ENCODE measurements around the gene PAPLN.
A peak's percentile ranks its signal among the peaks of the same experiment; 100 is the strongest.

Gene PAPLN

GRCh38 chr14:73233564-73233963, 3.7 kb upstream of the PAPLN start:
- no peak for DNase-seq

DNA sequence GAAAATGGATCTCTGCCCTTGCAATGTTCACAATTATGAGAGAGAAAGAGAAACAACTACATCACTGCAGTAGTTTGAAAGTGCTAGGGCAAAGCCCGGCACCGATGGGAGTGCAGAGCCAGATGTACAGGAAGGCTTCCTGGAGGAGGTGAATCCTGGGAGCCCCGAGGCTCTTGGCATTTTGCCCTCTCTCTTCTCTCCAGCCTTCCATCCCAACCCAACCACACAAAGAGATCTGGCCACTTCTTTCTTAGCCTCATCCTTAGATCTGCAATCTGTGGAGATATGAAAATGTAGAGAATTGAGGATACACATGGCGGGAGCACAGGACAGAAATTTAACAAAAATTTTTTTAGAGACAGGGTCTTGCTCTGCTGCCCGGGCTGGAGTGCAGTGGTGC, 3.3 kb upstream of the PAPLN start:
- no peak for DNase-seq

DNA sequence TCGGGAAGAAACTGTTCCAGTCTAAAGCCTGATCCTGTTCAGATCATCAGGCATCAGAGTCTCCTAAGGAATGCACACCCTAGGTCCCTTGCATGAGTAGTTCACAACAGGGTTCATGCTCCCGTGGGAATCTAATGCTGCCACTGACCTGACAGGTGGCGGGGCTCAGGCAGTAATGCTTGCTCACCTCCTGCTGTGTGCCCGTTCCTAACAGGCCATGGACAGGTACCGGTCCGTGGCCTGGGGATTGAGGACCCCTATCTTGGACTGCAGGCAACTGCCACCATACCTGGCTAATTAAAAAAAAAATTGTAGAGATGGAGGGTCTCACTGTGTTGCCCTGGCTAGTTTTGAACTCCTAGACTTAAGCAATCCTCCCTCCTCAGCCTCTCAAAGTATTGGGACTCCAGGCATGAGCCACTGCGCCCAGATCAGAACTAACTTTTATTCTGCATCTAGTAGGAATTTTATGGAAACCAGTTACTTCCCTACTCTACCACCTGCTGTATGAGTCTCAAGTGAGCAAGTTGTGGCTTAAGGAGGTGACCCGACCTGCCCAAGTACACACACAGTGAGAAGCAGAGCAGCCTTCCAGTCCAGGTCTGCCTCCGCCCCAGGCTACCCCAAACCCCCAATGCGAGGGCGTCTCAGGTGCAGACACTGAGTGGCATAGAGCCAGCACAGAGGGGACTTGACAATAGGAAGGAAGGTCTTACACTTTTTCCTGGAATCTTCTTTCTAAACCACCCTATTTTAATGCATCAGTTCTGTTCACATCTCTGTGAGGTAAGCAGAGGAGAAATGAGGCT, 2.5 kb upstream of the PAPLN start:
- DNase-seq: no peak

DNA sequence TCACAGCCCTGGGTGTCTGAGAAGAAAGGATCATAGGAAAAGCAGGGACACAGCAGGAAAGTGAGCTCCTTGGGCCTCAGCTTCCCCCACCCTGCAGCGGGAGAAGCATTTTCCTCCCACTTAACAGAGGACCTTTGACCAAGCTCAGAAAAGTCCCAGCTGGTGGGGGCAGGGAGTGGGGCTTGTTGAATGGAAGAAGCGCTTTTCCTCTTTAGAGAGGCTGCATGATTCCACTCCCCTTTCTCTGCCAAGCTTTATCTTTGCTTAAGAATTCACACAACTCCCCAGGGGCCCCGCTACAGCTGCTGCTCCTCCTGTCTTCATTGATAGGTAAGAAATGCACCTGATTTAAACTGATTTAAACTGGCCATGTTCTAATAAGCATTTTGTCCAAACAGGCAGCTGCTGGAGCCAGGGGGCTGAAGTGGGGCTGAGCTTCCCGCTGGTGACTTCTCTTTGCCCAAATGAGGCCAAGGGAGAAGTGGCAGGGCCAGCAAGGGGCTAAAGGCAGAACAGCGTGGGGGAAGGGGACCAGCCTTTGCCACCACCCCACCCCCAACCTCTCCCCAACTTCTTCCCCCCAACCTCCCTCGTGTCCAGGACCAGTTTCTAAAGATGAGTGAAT, 1.7 kb upstream of the PAPLN start:
- DNase-seq: no peak

DNA sequence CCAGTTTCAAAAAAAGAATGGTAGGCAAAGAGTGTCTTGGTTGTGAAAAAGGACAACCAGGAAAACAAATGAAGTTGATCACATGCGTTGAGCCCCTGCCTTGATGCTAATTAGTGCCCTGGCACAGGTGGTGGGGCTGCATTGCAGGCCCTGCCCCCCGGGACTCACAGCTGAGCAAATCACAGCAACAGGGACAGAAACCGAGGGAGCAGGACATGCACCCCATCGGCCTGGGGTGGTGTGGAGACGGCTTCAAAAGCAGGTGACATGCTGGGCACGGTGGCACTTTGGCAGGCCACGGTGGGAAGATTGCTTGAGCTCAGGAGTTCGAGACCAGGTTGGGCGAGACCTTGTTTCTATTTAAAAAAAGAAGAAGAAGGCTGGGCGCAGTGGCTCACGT, 1.1 kb upstream of the PAPLN start:
- DNase-seq: no peak

GRCh38 chr14:73236752-73237218, 521 bp upstream of the PAPLN start:
- DNase-seq: no peak

DNA sequence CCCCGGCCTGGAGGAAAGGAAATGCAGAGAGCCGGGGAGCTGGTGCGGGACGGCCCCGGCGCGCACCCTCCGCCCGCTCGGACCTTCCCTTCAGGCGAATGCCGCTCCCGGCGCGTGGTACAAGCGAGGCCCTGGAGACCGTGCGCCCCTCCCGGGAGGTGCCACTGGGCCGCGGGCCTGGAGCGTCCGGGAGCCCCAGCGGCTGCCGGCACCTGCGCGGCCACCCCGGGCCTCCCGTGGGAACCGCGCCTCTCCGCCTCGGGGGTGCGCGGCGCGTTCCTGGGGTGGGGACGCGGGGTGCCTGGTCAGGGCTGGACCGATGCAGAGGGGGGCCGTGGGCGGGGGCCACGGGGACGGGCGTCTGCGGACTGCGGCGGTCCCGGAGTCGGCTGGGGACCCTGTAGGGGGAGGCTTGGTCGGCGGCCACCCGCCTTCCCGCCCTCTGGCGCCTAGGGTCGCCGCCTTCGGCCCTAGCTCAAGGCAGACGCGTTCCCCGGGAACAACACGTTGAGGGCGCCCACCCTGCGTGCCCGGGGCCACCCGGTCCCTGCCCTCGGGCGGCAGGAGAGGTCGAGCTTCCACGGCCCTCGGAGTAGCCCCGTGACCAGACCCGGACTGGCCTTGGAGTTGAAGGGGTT, 599 bp downstream of the PAPLN start:
- DNase-seq: no peak

DNA sequence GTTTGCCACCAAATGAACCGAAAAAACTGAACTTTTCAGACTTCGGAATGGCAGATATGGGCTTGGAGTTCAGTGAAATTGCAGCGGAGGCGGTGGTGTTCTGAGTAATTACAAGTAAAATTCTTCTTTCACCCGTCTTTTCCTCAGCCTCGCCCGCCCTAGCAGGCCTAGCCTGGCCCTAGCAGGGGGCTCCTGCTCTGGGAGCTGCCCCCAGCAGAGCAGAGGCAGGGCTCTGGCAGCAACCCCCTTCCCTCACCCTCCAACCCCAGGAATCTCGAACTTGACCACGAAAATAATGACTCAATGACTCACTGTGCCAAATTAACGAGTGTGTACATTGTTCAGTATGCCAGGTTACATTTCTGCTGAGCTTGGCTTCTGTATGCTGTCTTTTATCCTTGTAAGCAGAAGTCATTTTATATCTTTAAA, 1.1 kb downstream of the PAPLN start:
- peak; percentile 87 for DNase-seq

DNA sequence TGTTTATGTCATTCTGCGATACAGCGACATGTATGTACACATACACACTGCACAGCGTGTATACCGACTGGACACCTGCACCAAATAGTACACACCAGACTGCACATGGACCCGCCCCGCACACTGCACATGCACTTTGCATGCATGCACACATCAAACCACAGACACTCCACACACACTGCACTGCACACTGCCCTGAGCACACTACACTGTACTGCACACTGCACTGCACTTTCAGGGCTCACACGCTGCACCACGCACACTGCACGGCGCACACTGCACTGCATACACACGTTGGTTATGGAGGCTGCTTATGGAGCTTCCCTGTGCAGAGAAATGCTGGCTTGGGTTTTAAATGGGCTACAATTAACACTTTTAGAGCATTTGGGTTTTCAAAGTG, 1.6 kb downstream of the PAPLN start:
- DNase-seq: no peak

- DNase-seq: peak; percentile 64
Observed at GRCh38 chr14:73239393-73240241, 2.3 kb downstream of the PAPLN start.

DNA sequence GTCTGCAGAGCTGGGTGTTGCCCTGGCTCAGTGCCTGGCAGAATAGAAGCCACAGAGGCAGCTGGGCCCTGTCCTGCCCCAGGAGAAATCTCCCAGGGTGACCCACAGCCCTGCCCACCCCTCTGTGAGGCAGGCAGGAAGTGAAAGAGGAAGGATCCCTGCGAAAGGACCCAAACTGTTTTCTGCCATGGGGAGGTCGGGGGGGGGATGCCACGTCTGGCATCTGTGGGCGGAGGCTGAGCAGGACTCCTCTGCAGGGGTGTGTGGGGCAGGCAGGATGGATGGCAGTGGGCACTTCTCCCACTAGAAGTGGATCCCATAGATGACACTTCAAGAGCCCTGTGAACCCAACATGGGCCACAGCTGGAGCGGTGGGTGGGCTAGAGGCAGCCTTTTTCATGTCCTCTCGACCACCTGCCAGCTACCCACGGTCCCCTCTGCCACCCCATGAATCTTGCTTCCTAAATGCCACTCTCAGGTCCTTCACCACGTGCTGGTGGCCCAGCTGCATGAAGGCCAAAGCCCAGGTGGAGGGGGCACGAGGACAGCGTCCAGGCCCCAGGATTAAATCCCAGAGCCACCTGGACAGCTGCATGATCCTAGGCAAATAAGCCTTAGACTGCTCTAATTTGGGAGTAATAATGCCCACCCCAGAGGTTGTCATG, 3.6 kb downstream of the PAPLN start:
- DNase-seq: no peak

- no peak for DNase-seq
Observed at GRCh38 chr14:73241481-73242165, 4.3 kb downstream of the PAPLN start.

DNA sequence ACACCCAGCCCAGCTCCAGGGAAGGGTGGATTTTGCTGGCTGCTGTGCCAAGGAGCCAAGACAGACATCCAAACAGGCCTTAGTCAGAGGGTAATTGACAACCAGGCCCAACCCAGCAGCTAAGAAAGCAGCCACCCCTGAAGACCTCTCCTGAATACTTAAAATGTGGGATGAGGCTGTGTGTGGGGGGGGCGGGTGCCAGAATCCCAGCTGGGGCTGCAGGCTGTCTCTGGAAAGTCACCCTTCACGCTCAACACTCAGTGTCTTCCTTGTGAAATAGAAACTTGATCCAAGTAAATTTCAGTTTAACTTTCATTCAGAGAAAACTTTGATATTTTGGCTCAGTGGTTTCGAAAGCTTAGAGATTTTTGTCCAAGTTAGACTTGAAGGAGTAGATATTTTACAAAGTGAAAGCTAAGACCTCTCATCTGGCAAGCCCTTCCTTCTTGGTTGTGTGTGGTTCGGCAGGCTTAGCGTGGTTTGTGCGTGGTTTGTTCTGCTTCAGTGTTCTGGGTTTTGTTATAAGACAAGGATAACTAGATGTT, 5.1 kb downstream of the PAPLN start:
- no peak for DNase-seq

DNA sequence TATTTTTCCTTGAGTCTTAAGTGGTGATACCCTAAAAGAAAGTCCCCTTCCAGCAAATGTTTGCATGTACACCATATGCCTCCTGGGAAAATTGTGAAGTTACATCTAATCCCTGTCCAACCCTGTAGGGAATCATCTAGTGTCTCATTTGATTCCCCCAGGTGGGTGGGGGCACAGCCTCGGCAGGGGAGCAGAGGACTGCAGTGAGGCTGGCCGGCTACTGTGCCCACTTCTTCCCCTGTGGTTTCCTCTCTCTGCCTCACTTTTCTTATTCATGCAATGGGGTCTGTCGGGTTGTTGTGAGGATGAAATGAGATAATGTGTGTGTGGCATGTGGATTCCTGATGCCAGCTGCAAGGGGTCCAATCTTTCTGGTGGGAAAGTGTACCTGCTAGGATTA, 6.0 kb downstream of the PAPLN start:
- DNase-seq: no peak

DNA sequence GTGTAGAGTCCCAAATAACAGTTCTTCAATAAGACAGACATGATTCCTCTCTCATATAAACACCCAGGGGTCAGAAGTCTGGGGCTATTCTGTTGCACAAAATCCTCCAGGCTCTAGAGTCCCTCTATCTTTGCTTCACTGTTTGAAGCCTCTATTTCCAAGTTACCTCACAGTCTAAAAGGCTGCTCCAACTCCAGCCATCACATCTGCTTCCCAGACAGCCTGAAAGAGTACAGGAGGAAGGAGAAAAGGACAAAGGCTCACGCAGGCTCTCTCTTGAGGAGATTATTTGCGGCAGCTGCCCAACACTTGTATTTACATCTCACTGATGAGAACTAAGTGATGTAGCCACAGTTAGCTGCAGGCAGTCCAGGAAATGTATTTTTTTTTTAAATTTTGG, 6.4 kb downstream of the PAPLN start:
- no peak for DNase-seq

DNA sequence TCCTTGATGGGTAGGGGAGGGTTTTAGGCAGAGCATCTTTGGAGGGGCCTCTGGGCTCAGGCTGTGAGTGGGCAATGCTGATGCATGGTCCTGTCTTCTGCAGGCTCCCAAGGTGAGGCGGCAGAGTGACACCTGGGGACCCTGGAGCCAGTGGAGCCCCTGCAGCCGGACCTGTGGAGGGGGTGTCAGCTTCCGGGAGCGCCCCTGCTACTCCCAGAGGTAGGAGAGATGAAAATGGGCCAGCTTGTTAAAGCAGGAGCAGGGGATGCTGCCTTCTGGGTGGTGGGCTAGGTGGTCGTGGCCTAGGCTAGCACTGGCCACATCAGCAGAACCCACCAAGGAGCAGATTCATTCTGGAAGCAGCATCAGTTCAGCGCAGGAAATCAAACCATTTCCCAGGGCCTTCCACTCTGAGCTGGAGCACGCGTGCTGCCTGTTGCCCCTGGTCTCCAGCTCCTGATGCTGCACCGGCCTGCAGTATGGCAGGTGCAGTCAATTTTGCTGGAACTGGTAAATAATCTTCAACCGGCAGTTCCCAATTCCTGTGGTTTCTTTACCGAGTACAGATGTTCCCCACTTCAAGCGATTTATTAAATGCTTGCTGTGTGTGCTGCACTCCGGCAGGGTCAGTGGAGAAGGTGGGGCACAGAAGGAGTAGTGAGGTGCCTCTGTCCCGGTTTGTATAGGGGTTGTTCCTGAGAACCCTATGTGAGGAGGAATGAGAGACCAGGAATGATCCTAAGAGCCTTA, 7.4 kb downstream of the PAPLN start:
- DNase-seq: no peak

GRCh38 chr14:73245480-73246325, 8.4 kb downstream of the PAPLN start:
- peak; percentile 28 for DNase-seq

- DNase-seq: no peak
Observed at GRCh38 chr14:73246387-73247150, 9.3 kb downstream of the PAPLN start.

All from fibroblast of skin of right quadriceps (primary cell).